GM21447 (cell line): Measurements from ENCODE around the gene UTP15.

Experiments
- ATAC-seq: cut with Tn5 transposase; IDR thresholded peaks from one replicate; pipeline ENCODE4 v1.9.1; 2021; ENCODE audit not compliant: unreplicated experiment

UTP15 gene

GRCh38 chr5:73564018-73564417 is 1.5 kb upstream of the UTP15 start:
- ATAC-seq: no peak

DNA sequence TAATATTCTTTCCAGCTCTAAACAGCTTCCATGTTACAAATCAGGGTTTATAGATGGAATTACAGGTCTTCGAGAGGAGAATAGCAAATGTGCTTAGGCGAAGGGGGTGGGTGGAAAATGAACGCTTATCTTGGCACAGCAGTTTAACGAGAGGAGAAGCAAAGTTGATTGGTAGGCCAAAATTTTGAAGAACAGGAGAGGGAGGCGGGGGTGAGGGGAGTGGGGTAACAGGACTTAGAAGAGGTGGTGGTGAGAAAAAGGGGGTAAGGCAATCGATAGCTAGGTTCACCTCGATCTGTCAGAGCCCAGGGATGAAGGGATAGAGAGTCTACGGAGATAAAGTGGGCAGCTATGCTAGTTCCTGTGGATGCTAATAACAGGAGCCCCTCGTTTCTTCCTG is 868 bp upstream of the UTP15 start:
- peak; percentile 4 for ATAC-seq

DNA sequence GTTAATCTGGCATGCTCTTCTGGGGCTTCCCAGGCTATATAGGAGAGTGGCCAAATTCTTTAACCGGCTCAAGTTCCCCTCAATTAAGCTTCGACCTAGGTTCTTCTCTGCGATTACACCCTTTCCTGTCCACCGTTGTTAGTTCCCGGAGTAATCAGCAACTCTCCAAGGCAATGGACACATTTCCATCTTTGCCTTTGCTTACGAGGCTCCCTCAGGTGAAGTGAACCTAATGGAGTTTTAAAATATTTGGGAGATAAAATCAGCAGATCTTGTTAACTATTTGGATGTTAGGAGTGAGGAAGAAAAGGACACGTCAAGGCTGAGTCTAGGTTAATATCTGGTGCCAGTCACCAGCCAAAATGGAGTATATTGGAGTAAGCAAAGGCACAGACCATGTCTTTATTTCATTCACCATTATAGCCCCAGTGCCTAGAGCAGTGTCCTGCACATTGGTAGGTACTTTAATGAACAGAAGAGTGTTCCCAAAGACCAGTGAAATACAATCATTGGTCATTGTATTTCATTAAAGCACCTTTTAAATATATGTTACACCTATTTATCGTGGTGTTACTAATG is 515 bp downstream of the UTP15 start:
- ATAC-seq: peak; percentile 1

DNA sequence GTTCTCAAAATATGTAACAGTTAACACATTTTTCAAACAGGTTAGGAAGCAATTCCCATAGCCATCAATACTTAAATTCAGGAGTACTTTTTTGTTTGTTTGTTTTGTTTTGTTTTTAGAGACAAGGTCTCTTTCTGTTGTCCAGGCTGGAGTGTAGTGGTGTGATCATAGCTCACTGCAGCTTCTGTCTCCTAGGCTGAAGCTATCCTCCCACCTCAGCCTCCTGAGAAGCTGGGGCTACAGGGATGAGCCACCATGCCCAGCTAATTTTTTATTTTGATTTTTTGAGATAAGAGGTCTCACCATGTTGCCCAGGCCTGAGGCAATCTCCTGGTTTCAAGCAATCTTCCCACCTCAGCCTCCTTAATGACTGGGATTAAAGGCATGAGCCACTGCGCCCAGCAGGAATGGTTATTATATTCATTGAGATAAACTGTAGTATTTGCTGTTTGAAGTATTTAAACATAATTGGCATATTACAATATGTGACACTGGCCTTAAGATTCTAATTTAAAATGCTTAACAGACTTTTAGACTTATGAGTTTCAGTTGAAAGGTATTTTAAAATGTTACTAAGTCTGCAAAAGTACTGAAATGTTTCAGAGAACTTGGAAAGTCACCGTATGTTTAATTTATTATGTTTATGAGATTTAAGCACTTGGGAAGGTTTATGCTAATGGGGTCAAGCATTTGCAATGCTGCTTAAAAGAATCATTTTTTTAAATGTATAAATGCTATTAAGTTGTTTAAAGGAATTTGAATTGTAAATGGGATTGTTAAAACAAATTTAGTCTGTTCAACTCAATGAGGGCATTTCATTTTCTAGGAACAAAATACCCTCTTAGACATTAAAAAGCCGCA is 17.0 kb downstream of the UTP15 start:
- ATAC-seq: no peak

DNA sequence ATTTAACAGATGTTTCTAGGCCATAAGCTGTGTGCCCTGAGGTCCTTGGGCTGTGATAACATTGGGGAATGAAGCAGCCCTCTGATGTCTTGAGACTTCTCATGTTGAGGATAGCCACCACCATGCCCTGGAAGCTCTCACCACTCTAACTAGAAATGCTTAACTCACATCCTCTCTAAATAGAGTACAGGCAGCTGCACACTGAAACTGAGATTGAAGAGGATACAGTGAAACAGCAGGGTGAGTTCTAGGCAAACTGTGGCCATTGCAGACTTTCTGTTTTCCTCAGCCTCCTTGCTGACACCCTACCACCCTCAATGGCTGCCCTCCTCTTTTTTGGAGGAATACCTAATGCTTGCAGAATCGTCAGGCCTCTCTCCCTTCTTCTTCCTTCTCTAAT is 22.4 kb downstream of the UTP15 start:
- ATAC-seq: peak; percentile 78

- no peak for ATAC-seq
These were observed 25.7 kb downstream of the UTP15 start for GRCh38 chr5:73591102-73591695.

GRCh38 chr5:73591698-73592501 is 26.4 kb downstream of the UTP15 start:
- ATAC-seq: no peak

DNA sequence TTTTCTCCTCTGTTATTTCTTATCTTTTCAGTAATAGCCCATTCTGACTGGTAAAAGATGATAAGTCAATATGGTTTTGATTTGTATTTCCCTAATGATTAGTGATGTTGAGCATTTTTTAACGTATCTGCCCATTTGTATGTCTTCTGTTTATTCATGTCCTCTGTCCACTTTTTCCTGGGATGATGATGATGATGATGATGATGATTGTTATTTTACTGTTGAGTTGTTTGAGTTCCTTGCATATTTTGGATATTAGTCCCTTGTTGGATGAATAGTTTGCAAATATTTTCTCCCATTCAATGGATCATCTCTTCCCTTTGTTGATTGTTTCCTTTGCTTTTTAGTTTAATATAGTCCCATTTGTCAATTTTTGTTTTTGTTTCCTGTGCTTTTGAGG is 27.0 kb downstream of the UTP15 start:
- ATAC-seq: no peak

DNA sequence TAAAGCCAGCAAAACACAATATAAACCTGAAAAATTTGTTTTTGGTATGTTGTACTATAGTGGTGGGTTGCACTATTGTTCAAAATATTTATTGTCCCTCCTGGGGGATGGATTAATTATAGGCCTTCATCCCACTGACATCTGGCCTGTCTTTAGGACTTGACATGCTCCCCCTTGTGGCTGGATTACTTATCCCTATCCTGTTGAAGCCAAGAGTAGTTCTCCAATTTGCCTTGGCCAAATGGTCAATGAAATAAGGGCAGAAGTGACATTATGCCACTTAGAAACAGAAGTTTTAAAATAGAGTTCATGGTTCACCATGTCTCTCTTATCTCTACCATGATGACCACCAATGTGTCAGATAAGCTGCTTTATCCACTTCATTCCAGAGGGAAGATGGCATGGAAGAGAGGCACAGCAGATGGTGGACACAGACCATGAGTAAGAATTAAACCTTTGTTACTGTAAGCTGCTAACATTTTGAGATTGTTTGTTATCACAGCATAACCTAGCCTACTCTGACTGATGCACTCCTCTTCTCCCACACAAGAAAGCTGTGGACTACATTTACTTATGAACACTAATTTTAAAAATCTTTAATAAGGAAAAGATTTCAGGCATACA is 31.3 kb downstream of the UTP15 start:
- ATAC-seq: no peak

GRCh38 chr5:73599380-73599779 is 33.8 kb downstream of the UTP15 start:
- ATAC-seq: no peak

DNA sequence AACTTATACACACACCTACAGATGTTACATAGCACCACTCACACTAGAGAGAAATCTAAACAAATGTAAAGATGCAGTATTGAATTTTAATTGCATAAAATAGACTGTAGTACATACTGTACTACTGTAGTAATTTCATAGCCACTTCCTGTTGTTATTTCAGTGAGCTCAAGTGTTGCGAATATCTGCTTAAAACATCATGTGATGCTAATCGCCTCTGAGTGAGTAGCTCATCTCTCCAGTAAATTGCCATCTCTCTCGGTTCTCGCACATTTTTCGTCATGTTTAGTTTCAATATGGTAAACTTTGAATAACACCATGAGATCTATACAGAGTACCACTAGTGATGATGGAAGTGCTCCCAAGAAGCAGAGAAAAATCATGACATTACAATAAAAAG is 38.5 kb downstream of the UTP15 start:
- ATAC-seq: no peak

- no peak for ATAC-seq
These were observed 39.9 kb downstream of the UTP15 start for GRCh38 chr5:73605223-73606087.

DNA sequence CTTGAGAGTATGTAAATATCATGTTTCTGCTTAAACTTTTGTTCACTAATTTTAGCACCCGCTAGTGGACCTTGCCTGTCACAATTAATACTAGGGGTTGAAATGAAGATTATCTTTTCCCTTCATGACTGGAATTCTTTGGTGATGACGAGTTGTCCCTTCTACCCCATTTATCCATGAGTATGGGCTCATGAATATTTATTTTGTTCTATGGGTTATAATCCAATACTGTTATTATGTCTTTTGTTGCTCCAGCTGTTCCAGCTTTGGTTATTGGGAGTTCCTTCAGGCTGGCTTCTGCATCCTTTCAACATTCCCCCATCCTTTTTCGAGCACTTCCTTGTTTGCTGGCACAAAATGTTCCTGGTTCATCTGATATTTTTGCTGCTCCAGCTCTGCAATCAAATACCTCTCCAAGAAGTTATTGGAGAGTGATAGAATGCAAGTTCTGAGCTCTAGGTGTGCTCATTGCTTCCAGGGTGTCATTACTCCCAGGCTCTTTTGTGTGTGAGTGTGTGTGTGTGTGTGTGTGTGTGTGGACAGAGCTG is 40.7 kb downstream of the UTP15 start:
- ATAC-seq: no peak

GRCh38 chr5:73607228-73607627 is 41.7 kb downstream of the UTP15 start:
- ATAC-seq: no peak

DNA sequence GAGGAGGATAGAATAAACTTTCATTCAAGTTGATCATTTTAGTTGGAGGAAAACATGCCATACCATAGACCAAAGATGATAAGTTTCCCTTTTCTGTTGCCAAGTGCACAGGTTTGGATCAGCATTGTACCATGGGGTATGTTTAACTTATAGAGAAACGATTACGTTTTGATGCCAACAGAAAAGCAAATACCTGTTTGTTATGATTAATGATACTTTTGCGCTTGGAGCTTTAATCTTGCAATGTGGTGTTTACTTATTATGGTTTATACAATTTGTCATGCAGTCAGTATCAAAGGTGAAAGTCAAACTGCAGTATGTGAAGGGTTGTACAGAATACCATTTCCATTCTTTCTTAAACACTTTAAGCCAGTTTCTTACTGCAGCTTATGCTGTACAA is 47.3 kb downstream of the UTP15 start:
- ATAC-seq: no peak

- no peak for ATAC-seq
These were observed 49.5 kb downstream of the UTP15 start for GRCh38 chr5:73615085-73615484.

- ATAC-seq: no peak
These were observed 50.4 kb downstream of the UTP15 start for GRCh38 chr5:73615947-73616346.

DNA sequence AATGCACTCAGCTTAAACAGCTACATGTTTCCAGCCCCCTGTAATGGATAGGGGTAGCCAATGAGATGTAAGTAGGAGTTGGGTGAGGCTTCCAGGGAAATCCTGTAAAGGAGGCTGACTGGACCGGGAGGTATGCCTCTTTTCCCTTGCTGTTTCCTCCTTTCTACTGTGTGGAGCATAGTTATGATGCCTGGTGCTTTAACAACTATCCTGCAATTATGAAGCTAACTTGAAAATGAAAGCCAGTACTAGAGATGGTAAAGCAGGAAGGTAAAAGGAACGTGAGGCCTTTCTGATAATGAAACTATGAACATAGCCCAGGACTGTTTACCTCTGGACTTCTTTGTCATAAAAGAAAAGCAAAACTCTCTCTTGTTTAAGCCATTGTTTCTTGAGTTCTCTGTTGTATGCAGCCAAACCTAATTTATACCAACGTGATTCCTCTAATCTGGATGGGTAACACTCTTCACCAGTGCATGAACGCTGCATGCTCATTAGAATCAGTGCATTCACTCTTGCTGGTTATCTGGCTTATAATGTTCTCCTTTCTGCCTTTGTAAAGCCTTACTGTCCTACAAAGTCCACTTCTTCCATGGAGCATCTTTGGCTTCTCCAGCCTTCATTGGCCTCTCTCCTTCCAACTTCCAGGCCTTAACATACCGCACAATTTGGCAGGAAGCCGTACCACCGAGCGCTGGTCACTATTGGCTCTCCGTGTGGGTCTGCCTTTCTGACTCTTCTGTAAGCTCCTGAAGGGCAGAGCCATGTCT is 52.2 kb downstream of the UTP15 start:
- peak; percentile 60 for ATAC-seq
